Activated CD4-positive, alpha-beta T cell treated with anti-CD3 and anti-CD28 coated beads for 48 hours (primary cell): Measurements from ENCODE around the gene PER3.

Experiments
- DNase-seq: peaks from one replicate; pipeline ENCODE4 v3.0.0-alpha.2; 2020

The PER3 gene

DNA sequence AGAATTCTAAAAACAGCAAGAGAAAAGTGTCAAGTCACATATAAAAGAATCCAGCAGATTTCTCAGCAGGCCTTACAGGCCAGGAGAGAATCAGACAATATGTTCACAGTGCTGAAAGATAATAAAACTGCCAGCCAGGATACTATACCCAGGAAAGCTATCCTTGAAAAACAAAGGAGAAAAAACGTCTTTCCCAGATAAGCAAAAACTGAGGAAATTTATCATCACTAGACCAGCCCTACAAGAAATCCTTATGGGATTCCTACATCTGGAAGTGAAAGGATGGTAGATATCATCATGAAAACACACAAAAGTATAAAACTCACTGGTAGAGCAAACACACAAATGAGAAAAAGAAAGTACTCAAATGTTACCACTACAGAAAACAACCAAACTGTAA lies 93.9 kb downstream of the PER3 start:
- DNase-seq: no peak

- DNase-seq: no peak
Observed at GRCh38 chr1:7879228-7879627, 95.1 kb downstream of the PER3 start.

DNA sequence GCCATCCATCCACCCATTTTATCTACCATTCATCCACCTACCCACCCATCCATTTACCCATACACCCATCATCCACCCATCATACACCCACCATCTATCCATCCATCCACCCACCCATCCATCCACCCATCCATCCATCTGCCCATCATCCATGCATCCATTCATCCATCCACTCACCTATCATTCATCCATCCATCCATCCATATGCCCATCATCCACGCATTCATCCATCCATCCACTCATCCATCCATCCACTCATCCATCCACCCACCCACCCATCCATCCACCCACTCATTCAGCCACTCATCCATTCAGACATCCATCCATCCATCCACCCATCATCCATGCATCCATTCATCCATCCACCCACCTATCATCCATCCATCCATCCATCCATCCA lies 100.7 kb downstream of the PER3 start:
- no peak for DNase-seq

GRCh38 chr1:7885513-7886404 lies 101.7 kb downstream of the PER3 start:
- DNase-seq: peak; percentile 69

- DNase-seq: no peak
Observed at GRCh38 chr1:7886405-7886745, 102.3 kb downstream of the PER3 start.

GRCh38 chr1:7888248-7889081 lies 104.4 kb downstream of the PER3 start:
- no peak for DNase-seq

- DNase-seq: no peak
Observed at GRCh38 chr1:7890853-7891252, 106.8 kb downstream of the PER3 start.

DNA sequence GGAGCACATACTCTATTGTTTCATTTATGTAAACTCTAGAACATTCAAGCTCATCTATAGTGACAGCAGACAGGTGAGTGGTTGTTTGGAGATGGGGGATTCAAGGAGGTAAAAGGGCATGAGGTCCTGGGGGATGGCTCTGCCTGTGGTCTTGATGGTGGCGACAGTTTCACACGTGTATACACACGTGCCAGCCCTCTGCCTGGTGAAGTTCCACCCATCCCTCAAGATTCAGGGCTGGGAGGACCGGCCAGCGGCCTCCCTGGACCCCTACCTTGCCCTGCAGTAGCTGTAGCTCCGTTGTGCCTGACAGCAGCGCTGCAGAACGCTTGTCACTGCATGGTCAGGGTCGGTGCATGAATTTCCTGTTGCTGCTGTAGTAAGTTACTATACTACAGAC lies 107.7 kb downstream of the PER3 start:
- DNase-seq: no peak

DNA sequence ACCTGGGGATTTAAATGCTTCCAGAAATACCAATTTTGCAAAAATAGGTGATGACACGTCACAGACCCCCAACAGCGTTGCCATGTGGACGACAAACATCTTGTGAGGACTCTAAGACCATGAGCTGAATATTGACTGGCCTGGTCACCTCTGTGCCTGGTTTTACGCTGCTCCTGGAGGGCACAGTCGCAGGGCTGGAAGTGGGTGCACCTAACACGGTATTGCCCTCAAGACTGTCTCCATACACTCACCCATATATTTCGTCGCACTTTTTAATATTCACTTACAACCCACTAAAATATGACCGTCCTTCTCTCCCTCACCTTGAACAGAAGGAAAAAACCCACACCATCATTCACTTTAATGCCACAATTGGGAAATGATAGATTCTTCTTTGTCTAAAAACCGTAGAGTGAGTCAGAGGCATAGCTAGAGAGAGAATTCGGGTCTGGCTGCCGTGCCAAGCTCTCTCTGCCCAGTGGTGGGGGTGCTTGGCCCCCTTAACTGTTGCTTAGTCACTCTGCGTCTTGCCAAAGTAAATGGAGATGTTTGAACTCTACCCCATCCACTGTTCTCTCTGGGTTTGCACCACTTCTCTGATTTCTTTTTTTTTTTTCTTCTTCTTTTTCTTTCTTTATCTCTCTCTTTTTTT lies 109.6 kb downstream of the PER3 start:
- DNase-seq: no peak
